HepG2 (cell line): Measurements from ENCODE around the gene CARMIL1. TPM values are rescaled to one million over a fixed set of nuclear protein-coding genes. Genes with fewer than 3 reads are reported as not detected.

Source experiments
- AHR ChIP-seq: IDR thresholded peaks from 2 replicates; pipeline ENCODE4 v1.6.1; 2018; ENCODE audit warnings: missing genetic modification reagents, missing compliant biosample characterization
- ESRRA ChIP-seq: sonication (generic); formaldehyde crosslinking; IDR thresholded peaks from 2 replicates; pipeline ENCODE4 v1.5.1; 2020; ENCODE audit warnings: mild to moderate bottlenecking, low read depth, missing genetic modification reagents
- FOXO4 ChIP-seq: sonication (generic); formaldehyde crosslinking; conservative IDR thresholded peaks from 2 replicates; pipeline ENCODE4 v1.8.1; 2023; ENCODE audit warnings: missing genetic modification reagents
- NFKBIZ ChIP-seq: IDR thresholded peaks from 2 replicates; pipeline ENCODE4 v1.6.1; 2018; ENCODE audit warnings: missing genetic modification reagents, missing compliant biosample characterization
- RCOR2 ChIP-seq: IDR thresholded peaks from 2 replicates; pipeline ENCODE4 v1.6.1; 2016; ENCODE audit warnings: missing biosample characterization, missing genetic modification reagents
- SUZ12 ChIP-seq: fragments of 150-350 bp; IDR thresholded peaks from 2 replicates; pipeline ENCODE4 v1.6.1; 2014; ENCODE audit warnings: low read depth, low read length
- TMF1 ChIP-seq: sonication (generic); formaldehyde crosslinking; IDR thresholded peaks from 2 replicates; pipeline ENCODE4 v1.8.1; 2022; ENCODE audit warnings: low read depth, missing genetic modification reagents
- TP53 ChIP-seq: sonication (generic); formaldehyde crosslinking; conservative IDR thresholded peaks from 2 replicates; pipeline ENCODE4 v1.4.0; 2020; ENCODE audit warnings: missing genetic modification reagents
- ZBTB3 ChIP-seq: sonication (generic); formaldehyde crosslinking; IDR thresholded peaks from 2 replicates; pipeline ENCODE4 v1.4.0; 2020; ENCODE audit warnings: low read depth, mild to moderate bottlenecking, moderate library complexity, missing genetic modification reagents, borderline replicate concordance
- ZBTB46 ChIP-seq: sonication (generic); formaldehyde crosslinking; IDR thresholded peaks from 2 replicates; pipeline ENCODE4 v1.4.0; 2020; ENCODE audit warnings: mild to moderate bottlenecking, missing genetic modification reagents, borderline replicate concordance
- ZNF101 ChIP-seq: sonication (generic); formaldehyde crosslinking; IDR thresholded peaks from 2 replicates; pipeline ENCODE4 v1.4.0; 2020; ENCODE audit warnings: mild to moderate bottlenecking, low read depth, missing genetic modification reagents, borderline replicate concordance
- ZNF160 ChIP-seq: sonication (generic); formaldehyde crosslinking; IDR thresholded peaks from 2 replicates; pipeline ENCODE4 v1.8.0; 2022; ENCODE audit warnings: mild to moderate bottlenecking, inconsistent platforms, missing genetic modification reagents
- ZNF501 ChIP-seq: sonication (generic); formaldehyde crosslinking; IDR thresholded peaks from 2 replicates; pipeline ENCODE4 v1.5.1; 2020; ENCODE audit warnings: mild to moderate bottlenecking, moderate library complexity, missing genetic modification reagents
- ZNF550 ChIP-seq: sonication (generic); formaldehyde crosslinking; IDR thresholded peaks from 2 replicates; pipeline ENCODE4 v1.4.0; 2020; ENCODE audit warnings: mild to moderate bottlenecking, missing genetic modification reagents, borderline replicate concordance
- ZNF552 ChIP-seq: sonication (generic); formaldehyde crosslinking; IDR thresholded peaks from 2 replicates; pipeline ENCODE4 v1.9.0; 2022; ENCODE audit warnings: missing genetic modification reagents, mild to moderate bottlenecking, borderline replicate concordance
- ZNF570 ChIP-seq: sonication (generic); formaldehyde crosslinking; IDR thresholded peaks from 2 replicates; pipeline ENCODE4 v1.4.0; 2020; ENCODE audit warnings: mild to moderate bottlenecking, missing genetic modification reagents, borderline replicate concordance
- ZNF598 ChIP-seq: sonication (generic); formaldehyde crosslinking; IDR thresholded peaks from 2 replicates; pipeline ENCODE4 v1.5.1; 2020; ENCODE audit warnings: mild to moderate bottlenecking, missing genetic modification reagents, borderline replicate concordance
- polyA plus RNA-seq, 8 experiments: library from polyadenylated mRNA; depleted of rRNA in 3 of 8; stranded (reverse) in 7 of 8; unstranded in 1 of 8; fragments of >200 nt; fragmentation: Illumina TruSeq in 4 of 8; extraction: Trizol in 4 of 8; gene quantifications; 2 replicates each; pipeline versions ENCODE4 v1.2.1 to v1.2.3, GENCODE V29; 2011 to 2016; ENCODE audit warnings: low read depth in 4 of 8, missing spikeins in 1 of 8, mixed read lengths in 1 of 8; ENCODE audit not compliant: insufficient read depth in 1 of 8
- total RNA-seq, 5 experiments: library from RNA; depleted of rRNA; stranded (reverse); fragments of >200 nt; fragmentation: Illumina TruSeq; extraction: Trizol; gene quantifications; 2 replicates each; pipeline ENCODE4 v1.2.3, GENCODE V29; 2016; ENCODE audit warnings: low read depth in 1 of 5
- TF ChIP-seq, protein P1 (sequence below): sonication (generic); formaldehyde crosslinking; IDR thresholded peaks from 2 replicates; pipeline ENCODE4 v1.4.0; 2020; ENCODE audit warnings: mild to moderate bottlenecking, missing genetic modification reagents
- TF ChIP-seq, protein P2 (sequence below): sonication (generic); formaldehyde crosslinking; IDR thresholded peaks from 2 replicates; pipeline ENCODE4 v1.4.0; 2020; ENCODE audit warnings: missing genetic modification reagents, mild to moderate bottlenecking, borderline replicate concordance

CARMIL1 gene
- total and polyA plus RNA-seq, 2 of the 13 experiments (the other 11 are each of a cell fraction or from before 2014, with no cell fraction given), result 1.8 to 2.6 TPM

GRCh38 chr6:25652007-25652515 lies 372.9 kb downstream of the CARMIL1 start, which contains the start of gene SCGN (continued):
- TF ChIP-seq, protein P1, sequence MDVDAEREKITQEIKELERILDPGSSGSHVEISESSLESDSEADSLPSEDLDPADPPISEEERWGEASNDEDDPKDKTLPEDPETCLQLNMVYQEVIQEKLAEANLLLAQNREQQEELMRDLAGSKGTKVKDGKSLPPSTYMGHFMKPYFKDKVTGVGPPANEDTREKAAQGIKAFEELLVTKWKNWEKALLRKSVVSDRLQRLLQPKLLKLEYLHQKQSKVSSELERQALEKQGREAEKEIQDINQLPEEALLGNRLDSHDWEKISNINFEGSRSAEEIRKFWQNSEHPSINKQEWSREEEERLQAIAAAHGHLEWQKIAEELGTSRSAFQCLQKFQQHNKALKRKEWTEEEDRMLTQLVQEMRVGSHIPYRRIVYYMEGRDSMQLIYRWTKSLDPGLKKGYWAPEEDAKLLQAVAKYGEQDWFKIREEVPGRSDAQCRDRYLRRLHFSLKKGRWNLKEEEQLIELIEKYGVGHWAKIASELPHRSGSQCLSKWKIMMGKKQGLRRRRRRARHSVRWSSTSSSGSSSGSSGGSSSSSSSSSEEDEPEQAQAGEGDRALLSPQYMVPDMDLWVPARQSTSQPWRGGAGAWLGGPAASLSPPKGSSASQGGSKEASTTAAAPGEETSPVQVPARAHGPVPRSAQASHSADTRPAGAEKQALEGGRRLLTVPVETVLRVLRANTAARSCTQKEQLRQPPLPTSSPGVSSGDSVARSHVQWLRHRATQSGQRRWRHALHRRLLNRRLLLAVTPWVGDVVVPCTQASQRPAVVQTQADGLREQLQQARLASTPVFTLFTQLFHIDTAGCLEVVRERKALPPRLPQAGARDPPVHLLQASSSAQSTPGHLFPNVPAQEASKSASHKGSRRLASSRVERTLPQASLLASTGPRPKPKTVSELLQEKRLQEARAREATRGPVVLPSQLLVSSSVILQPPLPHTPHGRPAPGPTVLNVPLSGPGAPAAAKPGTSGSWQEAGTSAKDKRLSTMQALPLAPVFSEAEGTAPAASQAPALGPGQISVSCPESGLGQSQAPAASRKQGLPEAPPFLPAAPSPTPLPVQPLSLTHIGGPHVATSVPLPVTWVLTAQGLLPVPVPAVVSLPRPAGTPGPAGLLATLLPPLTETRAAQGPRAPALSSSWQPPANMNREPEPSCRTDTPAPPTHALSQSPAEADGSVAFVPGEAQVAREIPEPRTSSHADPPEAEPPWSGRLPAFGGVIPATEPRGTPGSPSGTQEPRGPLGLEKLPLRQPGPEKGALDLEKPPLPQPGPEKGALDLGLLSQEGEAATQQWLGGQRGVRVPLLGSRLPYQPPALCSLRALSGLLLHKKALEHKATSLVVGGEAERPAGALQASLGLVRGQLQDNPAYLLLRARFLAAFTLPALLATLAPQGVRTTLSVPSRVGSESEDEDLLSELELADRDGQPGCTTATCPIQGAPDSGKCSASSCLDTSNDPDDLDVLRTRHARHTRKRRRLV, result peak; percentile 66; the same call in 1 of the 2 replicates
- TF ChIP-seq ZNF598 (CRISPR knock-in tag) (peak; percentile 95; the same call in 1 of the 2 replicates), ZNF570 (CRISPR knock-in tag) (0 out of 2 replicates have a peak, but pooled peaks have one; percentile 65), NFKBIZ (peak; percentile 96), ZBTB46 (no peak), AHR (CRISPR knock-in tag) (peak; percentile 97; the same call in 1 of the 2 replicates), ESRRA (CRISPR knock-in tag) (no peak), SUZ12 (no peak), TMF1 (CRISPR knock-in tag) (peak; percentile 97), RCOR2 (0 out of 2 replicates have a peak, but pooled peaks have one; percentile 58), TP53 (CRISPR knock-in tag) (peak; percentile 90; the same call in 1 of the 2 replicates), ZNF501 (CRISPR knock-in tag) (peak; percentile 95), ZBTB3 (CRISPR knock-in tag) (0 out of 2 replicates have a peak, but pooled peaks have one; percentile 66), FOXO4 (CRISPR knock-in tag) (no peak), ZNF101 (0 out of 2 replicates have a peak, but pooled peaks have one; percentile 75), ZNF550 (CRISPR knock-in tag) (peak; percentile 94; the same call in 1 of the 2 replicates), ZNF160 (peak; percentile 93), ZNF552 (0 out of 2 replicates have a peak, but pooled peaks have one; percentile 7)
- TF ChIP-seq, protein P2, sequence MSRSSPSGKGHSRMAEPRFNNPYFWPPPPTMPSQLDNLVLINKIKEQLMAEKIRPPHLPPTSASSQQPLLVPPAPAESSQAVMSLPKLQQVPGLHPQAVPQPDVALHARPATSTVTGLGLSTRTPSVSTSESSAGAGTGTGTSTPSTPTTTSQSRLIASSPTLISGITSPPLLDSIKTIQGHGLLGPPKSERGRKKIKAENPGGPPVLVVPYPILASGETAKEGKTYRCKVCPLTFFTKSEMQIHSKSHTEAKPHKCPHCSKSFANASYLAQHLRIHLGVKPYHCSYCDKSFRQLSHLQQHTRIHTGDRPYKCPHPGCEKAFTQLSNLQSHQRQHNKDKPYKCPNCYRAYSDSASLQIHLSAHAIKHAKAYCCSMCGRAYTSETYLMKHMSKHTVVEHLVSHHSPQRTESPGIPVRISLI (CRISPR knock-in tag), result peak; percentile 15; the same call in 1 of the 2 replicates
